ELR (cell line): ENCODE results near the gene RMC1.
"Not testable (repeated sequence)": the region's sequence is repeated elsewhere in the genome, so short reads cannot be mapped to it uniquely, and the experiment has no call there.

ENCODE experiments used
- DNase-seq: peaks from one replicate; pipeline ENCODE4 v3.0.0-alpha.2; 2015; ENCODE audit warnings: low read depth

RMC1 gene

GRCh38 chr18:23532848-23533247 is 29.5 kb downstream of the RMC1 start:
- no peak for DNase-seq

GRCh38 chr18:23534276-23534675 is 31.0 kb downstream of the RMC1 start:
- DNase-seq: no peak

GRCh38 chr18:23536204-23536603 is 32.9 kb downstream of the RMC1 start:
- no peak for DNase-seq

GRCh38 chr18:23537274-23537673 is 34.0 kb downstream of the RMC1 start:
- no peak for DNase-seq

GRCh38 chr18:23538001-23538400 is 34.7 kb downstream of the RMC1 start:
- no peak for DNase-seq

GRCh38 chr18:23538870-23539269 is 35.6 kb downstream of the RMC1 start:
- no peak for DNase-seq

- DNase-seq: no peak
These were observed 36.0 kb downstream of the RMC1 start for GRCh38 chr18:23539296-23539695.

- DNase-seq: no peak
These were observed 36.7 kb downstream of the RMC1 start for GRCh38 chr18:23539911-23540525.

GRCh38 chr18:23540867-23541266 is 37.6 kb downstream of the RMC1 start:
- DNase-seq: no peak

- no peak for DNase-seq
These were observed 38.2 kb downstream of the RMC1 start for GRCh38 chr18:23541349-23542093.

GRCh38 chr18:23542461-23542860 is 39.1 kb downstream of the RMC1 start:
- DNase-seq: no peak

- DNase-seq: no peak
These were observed 42.0 kb downstream of the RMC1 start for GRCh38 chr18:23545247-23545789.

GRCh38 chr18:23547306-23547705 is 44.0 kb downstream of the RMC1 start:
- DNase-seq: no peak

GRCh38 chr18:23547846-23548245 is 44.5 kb downstream of the RMC1 start:
- peak; percentile 46 for DNase-seq

GRCh38 chr18:23548275-23548674 is 45.0 kb downstream of the RMC1 start:
- DNase-seq: no peak

- DNase-seq: no peak
These were observed 45.4 kb downstream of the RMC1 start for GRCh38 chr18:23548719-23549118.

GRCh38 chr18:23550898-23551297 is 47.6 kb downstream of the RMC1 start:
- no peak for DNase-seq

GRCh38 chr18:23551978-23552377 is 48.7 kb downstream of the RMC1 start:
- DNase-seq: no peak

GRCh38 chr18:23552505-23552904 is 49.2 kb downstream of the RMC1 start:
- DNase-seq: no peak

GRCh38 chr18:23553887-23554286 is 50.6 kb downstream of the RMC1 start:
- no peak for DNase-seq

- no peak for DNase-seq
These were observed 53.0 kb downstream of the RMC1 start for GRCh38 chr18:23556145-23556780.

GRCh38 chr18:23557511-23557910 is 54.2 kb downstream of the RMC1 start:
- not testable (repeated sequence) for DNase-seq

GRCh38 chr18:23560186-23560585 is 56.9 kb downstream of the RMC1 start:
- DNase-seq: no peak
